ENCODE results near the gene CDKN2AIPNL. TPM values are rescaled to one million over a fixed set of nuclear protein-coding genes. Genes with fewer than 3 reads are reported as not detected.
"Not testable (repeated sequence)": the region's sequence is repeated elsewhere in the genome, so short reads cannot be mapped to it uniquely, and the experiment has no call there.

The CDKN2AIPNL gene
- total RNA-seq, 2 donors from 2014 or later, result 3.0 to 14.5 TPM

- Histone ChIP-seq H3K4me1 (peaks cover 4% of the 10 kb centered on the region), H3K27me3 (no peaks in the 10 kb centered on the region), H3K9me3 (no peaks in the 10 kb centered on the region), H3K4me3 (no peak overlapping the region), H3K36me3 (replicated peaks in 1 of 2; ENCODE audit: insufficient read depth in 1 of 2, low read depth in 2 of 2) (no peaks in the 10 kb centered on the region), H3K27ac (no peak overlapping the region)
- intact Hi-C loops (cut with DNase I), result no loop called here
- no peak for ATAC-seq
- no peak for DNase-seq
- no peak for TF ChIP-seq POLR2A (IDR thresholded peaks at IDR 0.05)
- TF ChIP-seq, protein P1, sequence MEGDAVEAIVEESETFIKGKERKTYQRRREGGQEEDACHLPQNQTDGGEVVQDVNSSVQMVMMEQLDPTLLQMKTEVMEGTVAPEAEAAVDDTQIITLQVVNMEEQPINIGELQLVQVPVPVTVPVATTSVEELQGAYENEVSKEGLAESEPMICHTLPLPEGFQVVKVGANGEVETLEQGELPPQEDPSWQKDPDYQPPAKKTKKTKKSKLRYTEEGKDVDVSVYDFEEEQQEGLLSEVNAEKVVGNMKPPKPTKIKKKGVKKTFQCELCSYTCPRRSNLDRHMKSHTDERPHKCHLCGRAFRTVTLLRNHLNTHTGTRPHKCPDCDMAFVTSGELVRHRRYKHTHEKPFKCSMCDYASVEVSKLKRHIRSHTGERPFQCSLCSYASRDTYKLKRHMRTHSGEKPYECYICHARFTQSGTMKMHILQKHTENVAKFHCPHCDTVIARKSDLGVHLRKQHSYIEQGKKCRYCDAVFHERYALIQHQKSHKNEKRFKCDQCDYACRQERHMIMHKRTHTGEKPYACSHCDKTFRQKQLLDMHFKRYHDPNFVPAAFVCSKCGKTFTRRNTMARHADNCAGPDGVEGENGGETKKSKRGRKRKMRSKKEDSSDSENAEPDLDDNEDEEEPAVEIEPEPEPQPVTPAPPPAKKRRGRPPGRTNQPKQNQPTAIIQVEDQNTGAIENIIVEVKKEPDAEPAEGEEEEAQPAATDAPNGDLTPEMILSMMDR (IDR thresholded peaks at IDR 0.05), result no peak
- 82 to 92% methylated on average over 4 to 7 of the region's 7 CpGs for WGBS, 2 donors
These were observed 11.2 kb upstream of the CDKN2AIPNL start for GRCh38 chr5:134422791-134423365.

- H3K36me3 ChIP-seq (replicated peaks in 1 of 2; ENCODE audit: insufficient read depth in 1 of 2, low read depth in 2 of 2); DNase-seq; intact Hi-C loops (cut with DNase I); H3K4me3 ChIP-seq; ATAC-seq; H3K27me3 ChIP-seq; H3K9me3 ChIP-seq; H3K27ac ChIP-seq: not testable (repeated sequence)
- peaks cover 21% of the 10 kb centered on the region for H3K4me1 ChIP-seq
- WGBS, 2 donors, result 97% methylated on average over 4 of the region's 4 CpGs
These were observed 9.4 kb upstream of the CDKN2AIPNL start for GRCh38 chr5:134421038-134421437.

DNA sequence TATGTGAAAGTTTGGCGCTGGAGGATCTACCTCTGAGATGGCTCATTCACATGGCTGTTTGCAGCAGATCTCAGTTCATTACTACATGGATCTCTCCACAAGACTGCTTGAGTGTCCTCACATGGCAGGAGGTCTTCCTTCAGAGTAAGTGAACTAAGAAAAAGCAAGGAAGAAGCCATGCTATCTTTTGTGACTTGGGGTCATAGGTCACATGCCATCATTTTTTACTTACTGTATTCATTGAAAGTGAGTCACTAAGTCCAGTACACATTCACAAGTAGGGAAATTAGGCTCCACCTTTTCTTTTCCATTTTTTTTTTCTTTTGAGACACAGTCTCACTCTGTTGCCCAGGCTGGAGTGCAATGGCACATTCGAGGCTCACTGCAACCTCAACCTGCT is 8.7 kb upstream of the CDKN2AIPNL start:
- 85 to 87% methylated on average over 2 of the region's 2 CpGs for WGBS, 2 donors

DNA sequence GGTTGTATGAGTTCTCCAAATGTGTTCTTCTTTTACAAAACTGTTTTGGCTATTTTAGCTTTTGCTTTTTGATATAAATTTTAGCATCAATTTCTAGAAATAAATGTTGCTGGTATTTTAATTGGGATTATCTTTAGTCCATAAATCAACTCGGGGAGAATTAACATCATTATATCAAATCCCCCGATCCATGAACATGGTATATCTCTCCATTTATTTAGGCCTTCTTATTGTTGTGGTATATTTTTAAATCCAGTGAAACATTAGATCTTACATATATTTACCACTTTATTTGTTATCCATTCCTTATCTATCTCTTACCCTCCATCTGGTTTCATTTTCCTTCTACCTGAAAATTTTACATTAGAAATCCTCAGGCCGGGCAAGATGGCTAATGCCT is 7.3 kb upstream of the CDKN2AIPNL start:
- Histone ChIP-seq H3K27ac (no peak overlapping the region), H3K4me1 (peaks cover 42% of the 10 kb centered on the region), H3K36me3 (replicated peaks in 1 of 2; ENCODE audit: insufficient read depth in 1 of 2, low read depth in 2 of 2) (no peaks in the 10 kb centered on the region), H3K4me3 (no peak overlapping the region), H3K9me3 (no peaks in the 10 kb centered on the region), H3K27me3 (no peaks in the 10 kb centered on the region)
- DNase-seq, result no peak
- TF ChIP-seq POLR2A (IDR thresholded peaks at IDR 0.05), result no peak
- intact Hi-C loops (cut with DNase I), result loop anchor here (10.0 kb wide), 1 partner anchor 96 kb away; no protein-coding TSS in a partner anchor
- no peak for ATAC-seq
- 97 to 98% methylated on average over 3 of the region's 3 CpGs for WGBS, 2 donors

More for the DNA sequence above, 8.7 kb upstream of the CDKN2AIPNL start:
- H3K4me3 ChIP-seq, result no peak overlapping the region
- intact Hi-C loops (cut with DNase I), result no loop called here
- peaks cover 28% of the 10 kb centered on the region for H3K4me1 ChIP-seq
- no peaks in the 10 kb centered on the region for H3K36me3 ChIP-seq (replicated peaks in 1 of 2; ENCODE audit: insufficient read depth in 1 of 2, low read depth in 2 of 2)
- ATAC-seq, result no peak
- H3K27ac ChIP-seq, result no peak overlapping the region
- TF ChIP-seq, protein P1 (IDR thresholded peaks at IDR 0.05), result no peak
- no peak for TF ChIP-seq POLR2A (IDR thresholded peaks at IDR 0.05)
- H3K9me3 ChIP-seq, result no peaks in the 10 kb centered on the region
- H3K27me3 ChIP-seq, result no peaks in the 10 kb centered on the region
- no peak for DNase-seq

- TF ChIP-seq POLR2A (IDR thresholded peaks at IDR 0.05), result no peak
- TF ChIP-seq, protein P1 (IDR thresholded peaks at IDR 0.05), result no peak
- Histone ChIP-seq H3K9me3 (no peaks in the 10 kb centered on the region), H3K4me3 (no peak overlapping the region), H3K27ac (peak overlapping the region in 2 of 4 donors; percentile 14 to 84), H3K4me1 (peaks cover 53% of the 10 kb centered on the region), H3K27me3 (no peaks in the 10 kb centered on the region), H3K36me3 (replicated peaks in 1 of 2; ENCODE audit: insufficient read depth in 1 of 2, low read depth in 2 of 2) (no peaks in the 10 kb centered on the region)
- DNase-seq, result no peak
- intact Hi-C loops (cut with DNase I), result loop anchor here (10.0 kb wide), 1 partner anchor 97 kb away; no protein-coding TSS in a partner anchor
- no peak for ATAC-seq
These were observed 6.0 kb upstream of the CDKN2AIPNL start for GRCh38 chr5:134417707-134418106.

DNA sequence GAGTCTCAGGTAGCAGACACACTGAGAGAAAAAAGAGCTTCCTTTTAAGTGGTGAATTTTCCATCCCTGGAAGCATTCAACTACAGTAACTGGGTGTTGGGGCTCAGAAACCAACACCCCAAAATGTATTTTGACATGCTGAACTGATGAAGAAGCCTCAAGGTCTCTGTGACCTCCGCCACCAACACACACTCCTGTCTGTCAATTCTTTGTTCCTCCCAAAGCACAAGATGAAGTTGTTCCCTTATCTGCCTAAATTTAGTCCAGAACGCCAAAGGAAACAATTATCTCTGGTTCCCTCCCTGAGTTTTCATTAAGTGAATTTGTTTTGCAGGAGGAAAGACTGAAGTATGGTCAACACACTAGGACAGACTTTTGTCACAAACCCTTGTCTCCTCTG is 1.4 kb upstream of the CDKN2AIPNL start:
- intact Hi-C loops (cut with DNase I), result loop anchor here (10.0 kb wide), 1 partner anchor 102 kb away; no protein-coding TSS in a partner anchor
- DNase-seq (no peak), ATAC-seq (no peak)
- no peaks in the 10 kb centered on the region for H3K36me3 ChIP-seq (replicated peaks in 1 of 2; ENCODE audit: insufficient read depth in 1 of 2, low read depth in 2 of 2)
- peaks cover 78% of the 10 kb centered on the region for H3K4me1 ChIP-seq
- peak overlapping the region; percentile 80 to 91 (median 88) for H3K27ac ChIP-seq
- WGBS, 2 donors, result 50 to 57% methylated on average over 2 of the region's 2 CpGs
- H3K27me3 ChIP-seq, result no peaks in the 10 kb centered on the region
- no peak for TF ChIP-seq POLR2A (IDR thresholded peaks at IDR 0.05)
- TF ChIP-seq, protein P1 (IDR thresholded peaks at IDR 0.05), result no peak
- no peak overlapping the region for H3K4me3 ChIP-seq
- no peaks in the 10 kb centered on the region for H3K9me3 ChIP-seq
